OCI-LY1 (cell line): ENCODE data around the gene XPNPEP2.

Experiments used
- H2AFZ ChIP-seq: fragments of 200-600 bp; sonication (generic), shearing (Covaris generic); 2 replicates; pipeline ENCODE4 v1.6.0; 2014; ENCODE audit warnings: antibody characterized with exemption, mild to moderate bottlenecking, low read length
- H3F3A ChIP-seq: fragments of 200-600 bp; sonication (generic), shearing (Covaris generic); 2 replicates; pipeline ENCODE4 v1.6.0; 2014; ENCODE audit warnings: mild to moderate bottlenecking, antibody characterized with exemption, low read length, moderate library complexity; ENCODE audit not compliant: insufficient read depth
- H3K27ac ChIP-seq: fragments of 200-600 bp; sonication (generic); 2 replicates; pipeline ENCODE4 v1.5.1; 2014; ENCODE audit warnings: low read length, mixed run types, mild to moderate bottlenecking, low read depth; ENCODE audit not compliant: poor library complexity, severe bottlenecking
- H3K27me3 ChIP-seq: fragments of 200-600 bp; sonication (generic); 2 replicates; pipeline ENCODE4 v1.6.0; 2014; ENCODE audit warnings: antibody characterized with exemption, mild to moderate bottlenecking, low read length, moderate library complexity; ENCODE audit not compliant: insufficient read depth
- H3K36me3 ChIP-seq: fragments of 200-600 bp; sonication (generic); 2 replicates; pipeline ENCODE4 v1.6.1; 2014; ENCODE audit warnings: mild to moderate bottlenecking, antibody characterized with exemption, low read length, moderate library complexity, mixed read lengths; ENCODE audit not compliant: insufficient read depth
- H3K4me1 ChIP-seq: fragments of 200-600 bp; sonication (generic); 2 replicates; pipeline ENCODE4 v1.5.1; 2014; ENCODE audit warnings: mild to moderate bottlenecking, low read length, moderate library complexity; ENCODE audit not compliant: insufficient read depth, severe bottlenecking
- H3K4me2 ChIP-seq: fragments of 200-600 bp; sonication (generic), shearing (Covaris generic); 2 replicates; pipeline ENCODE4 v1.6.1; 2014; ENCODE audit warnings: low read length
- H3K4me3 ChIP-seq: fragments of 200-600 bp; sonication (generic); 2 replicates; pipeline ENCODE4 v1.5.1; 2014; ENCODE audit warnings: low read length, low read depth, mild to moderate bottlenecking, mixed read lengths; ENCODE audit not compliant: poor library complexity, severe bottlenecking
- H3K79me2 ChIP-seq: fragments of 200-600 bp; shearing (Covaris generic); 2 replicates; pipeline ENCODE4 v1.6.1; 2016; ENCODE audit warnings: mixed run types, low read length, mixed read lengths; ENCODE audit not compliant: insufficient read depth
- H3K9ac ChIP-seq: fragments of 200-600 bp; sonication (generic), shearing (Covaris generic); 2 replicates; pipeline ENCODE4 v1.6.1; 2014; ENCODE audit warnings: mild to moderate bottlenecking, low read length, mixed read lengths
- H3K9me2 ChIP-seq: fragments of 200-600 bp; sonication (generic), shearing (Covaris generic); 2 replicates; pipeline ENCODE4 v1.6.1; 2014; ENCODE audit warnings: low read depth, mild to moderate bottlenecking, low read length, mixed read lengths
- H3K9me3 ChIP-seq: fragments of 200-600 bp; shearing (Covaris generic); 2 replicates; pipeline ENCODE4 v1.6.1; 2014; ENCODE audit warnings: low read length, mixed read lengths
- H4K20me1 ChIP-seq: fragments of 200-600 bp; sonication (generic), shearing (Covaris generic); 2 replicates; pipeline ENCODE4 v1.6.0; 2016; ENCODE audit warnings: mild to moderate bottlenecking, low read length; ENCODE audit not compliant: insufficient read depth
- EZH2 ChIP-seq: fragments of 200-600 bp; sonication (generic), shearing (Covaris generic); IDR thresholded peaks from 2 replicates; pipeline ENCODE4 v1.8.0; 2017; ENCODE audit warnings: borderline replicate concordance, mixed run types, mild to moderate bottlenecking, antibody characterized with exemption, low read length, moderate library complexity, mixed read lengths
- TF ChIP-seq, protein P1 (sequence below): fragments of 200-600 bp; sonication (generic), shearing (Covaris generic); IDR thresholded peaks from 2 replicates; pipeline ENCODE4 v1.5.1; 2017; ENCODE audit warnings: mild to moderate bottlenecking, antibody characterized with exemption, low read length, moderate library complexity, mixed read lengths

Gene XPNPEP2

DNA sequence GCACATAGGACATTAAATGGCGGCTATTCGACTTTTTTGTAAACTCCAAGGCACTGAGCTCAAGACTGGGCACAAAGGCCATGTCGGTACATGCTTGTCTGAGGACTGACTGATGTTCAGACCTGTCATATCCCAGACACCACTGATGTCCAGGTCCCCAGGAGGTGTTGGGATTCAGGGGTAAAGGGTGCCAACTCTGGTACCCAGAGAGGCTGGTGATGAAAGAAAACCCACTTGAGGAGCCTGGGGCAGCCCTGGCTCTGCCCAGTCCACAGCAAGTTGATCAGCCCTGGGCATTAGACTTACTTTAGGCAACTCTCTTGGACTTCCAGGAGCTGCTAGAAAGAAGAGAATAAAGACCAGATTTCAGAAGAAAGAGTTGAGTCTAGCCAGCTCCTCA is 59.7 kb downstream of the XPNPEP2 start:
- H3K79me2 ChIP-seq, result no peaks in the 10 kb centered on the region
- no peaks in the 10 kb centered on the region for H4K20me1 ChIP-seq
- no peaks in the 10 kb centered on the region for H3K9me2 ChIP-seq
- peaks cover 36% of the 10 kb centered on the region for H3K36me3 ChIP-seq
- no peaks in the 10 kb centered on the region for H3K4me1 ChIP-seq
- no peak overlapping the region for H3K4me3 ChIP-seq
- no peak overlapping the region for H3K9ac ChIP-seq
- H3F3A ChIP-seq, result no peaks in the 10 kb centered on the region
- no peaks in the 10 kb centered on the region for H3K27me3 ChIP-seq
- H3K27ac ChIP-seq, result no peak overlapping the region
- H3K4me2 ChIP-seq, result no peak overlapping the region
- TF ChIP-seq EZH2, result no peak
- TF ChIP-seq, protein P1, sequence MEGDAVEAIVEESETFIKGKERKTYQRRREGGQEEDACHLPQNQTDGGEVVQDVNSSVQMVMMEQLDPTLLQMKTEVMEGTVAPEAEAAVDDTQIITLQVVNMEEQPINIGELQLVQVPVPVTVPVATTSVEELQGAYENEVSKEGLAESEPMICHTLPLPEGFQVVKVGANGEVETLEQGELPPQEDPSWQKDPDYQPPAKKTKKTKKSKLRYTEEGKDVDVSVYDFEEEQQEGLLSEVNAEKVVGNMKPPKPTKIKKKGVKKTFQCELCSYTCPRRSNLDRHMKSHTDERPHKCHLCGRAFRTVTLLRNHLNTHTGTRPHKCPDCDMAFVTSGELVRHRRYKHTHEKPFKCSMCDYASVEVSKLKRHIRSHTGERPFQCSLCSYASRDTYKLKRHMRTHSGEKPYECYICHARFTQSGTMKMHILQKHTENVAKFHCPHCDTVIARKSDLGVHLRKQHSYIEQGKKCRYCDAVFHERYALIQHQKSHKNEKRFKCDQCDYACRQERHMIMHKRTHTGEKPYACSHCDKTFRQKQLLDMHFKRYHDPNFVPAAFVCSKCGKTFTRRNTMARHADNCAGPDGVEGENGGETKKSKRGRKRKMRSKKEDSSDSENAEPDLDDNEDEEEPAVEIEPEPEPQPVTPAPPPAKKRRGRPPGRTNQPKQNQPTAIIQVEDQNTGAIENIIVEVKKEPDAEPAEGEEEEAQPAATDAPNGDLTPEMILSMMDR, result no peak
- no peak overlapping the region for H2AFZ ChIP-seq
- no peaks in the 10 kb centered on the region for H3K9me3 ChIP-seq

DNA sequence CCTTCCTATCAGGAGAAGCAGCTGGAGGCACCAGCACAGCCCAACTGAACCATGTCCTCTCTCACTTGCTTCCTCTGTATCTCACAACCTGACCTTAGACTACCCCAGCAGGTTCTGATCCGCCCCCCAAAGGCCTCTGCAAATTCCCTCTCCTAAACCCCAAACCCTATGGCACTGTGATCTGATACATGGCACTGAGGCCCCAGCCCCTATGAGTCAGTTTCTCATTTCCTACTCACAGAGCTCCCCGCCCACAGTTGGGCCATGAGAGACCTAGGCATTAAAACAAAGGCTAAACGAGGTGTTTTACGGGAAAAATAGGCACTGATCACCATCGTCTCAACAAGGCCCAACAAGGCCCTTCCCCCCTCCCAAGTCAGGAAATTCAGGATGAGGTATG is 60.1 kb downstream of the XPNPEP2 start:
- Histone ChIP-seq H4K20me1 (no peaks in the 10 kb centered on the region), H3K4me1 (no peaks in the 10 kb centered on the region), H2AFZ (no peak overlapping the region), H3K4me2 (no peak overlapping the region), H3K27me3 (no peaks in the 10 kb centered on the region), H3K9ac (no peak overlapping the region), H3K9me2 (no peaks in the 10 kb centered on the region), H3K4me3 (no peak overlapping the region), H3K27ac (no peak overlapping the region), H3K36me3 (peaks cover 31% of the 10 kb centered on the region), H3K79me2 (no peaks in the 10 kb centered on the region), H3K9me3 (no peaks in the 10 kb centered on the region), H3F3A (no peaks in the 10 kb centered on the region)
- TF ChIP-seq, protein P1, result no peak
- TF ChIP-seq EZH2, result no peak

DNA sequence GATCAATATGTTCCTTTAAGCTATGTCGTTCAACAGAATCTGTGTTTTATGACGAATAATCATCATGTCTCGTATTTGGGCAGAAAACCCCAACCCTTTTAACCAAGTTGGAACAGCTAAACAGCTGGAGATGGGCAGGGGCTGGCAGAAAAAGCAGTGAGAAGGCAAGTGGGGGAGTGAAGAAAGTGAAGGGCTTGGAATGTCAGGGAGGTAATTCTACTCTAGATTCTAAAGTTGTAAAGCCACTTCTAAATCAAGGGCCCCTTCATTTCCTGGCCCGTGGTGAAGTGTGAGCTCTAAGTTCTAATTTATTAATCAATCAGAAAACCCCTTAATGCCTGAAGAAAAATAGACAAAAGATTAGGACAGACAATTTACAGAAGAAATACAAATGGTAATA is 61.4 kb downstream of the XPNPEP2 start:
- no peak overlapping the region for H3K4me3 ChIP-seq
- H3K4me1 ChIP-seq, result no peaks in the 10 kb centered on the region
- H3K36me3 ChIP-seq, result peaks cover 20% of the 10 kb centered on the region
- no peaks in the 10 kb centered on the region for H3F3A ChIP-seq
- no peak overlapping the region for H2AFZ ChIP-seq
- no peaks in the 10 kb centered on the region for H3K9me2 ChIP-seq
- TF ChIP-seq, protein P1, result no peak
- TF ChIP-seq EZH2, result no peak
- H3K79me2 ChIP-seq, result no peaks in the 10 kb centered on the region
- no peak overlapping the region for H3K4me2 ChIP-seq
- H3K27ac ChIP-seq, result no peak overlapping the region
- no peaks in the 10 kb centered on the region for H4K20me1 ChIP-seq
- H3K27me3 ChIP-seq, result no peaks in the 10 kb centered on the region
- no peaks in the 10 kb centered on the region for H3K9me3 ChIP-seq
- no peak overlapping the region for H3K9ac ChIP-seq
